Activated naive CD8-positive, alpha-beta T cell treated with anti-CD3 and anti-CD28 coated beads for 36 hours (primary cell): Measurements from ENCODE around the gene RAB11A. TPM values are rescaled to one million over a fixed set of nuclear protein-coding genes. Genes with fewer than 3 reads are reported as not detected.
"Not testable (repeated sequence)": the region's sequence is repeated elsewhere in the genome, so short reads cannot be mapped to it uniquely, and the experiment has no call there.

Source experiments
- DNase-seq: peaks from one replicate; pipeline ENCODE4 v3.0.0; 2021
- H3K27ac Mint-ChIP-seq: one replicate; pipeline ENCODE4 v1.8.0; 2022; ENCODE audit warnings: mild to moderate bottlenecking, moderate library complexity, mixed read lengths
- H3K27me3 Mint-ChIP-seq: one replicate; pipeline ENCODE4 v1.8.0; 2022; ENCODE audit warnings: mild to moderate bottlenecking, mixed read lengths
- H3K36me3 Mint-ChIP-seq: one replicate; pipeline ENCODE4 v1.8.0; 2021; ENCODE audit warnings: mild to moderate bottlenecking, mixed read lengths
- H3K4me1 Mint-ChIP-seq: one replicate; pipeline ENCODE4 v1.8.0; 2021; ENCODE audit warnings: mixed read lengths
- H3K4me3 Mint-ChIP-seq: one replicate; pipeline ENCODE4 v1.8.0; 2022; ENCODE audit warnings: mild to moderate bottlenecking, moderate library complexity, mixed read lengths
- H3K9me3 Mint-ChIP-seq: one replicate; pipeline ENCODE4 v1.8.0; 2022; ENCODE audit warnings: mixed read lengths
- total RNA-seq, 2 experiments: library from RNA; stranded (reverse); gene quantifications; one replicate each; pipeline ENCODE4 v1.2.3, GENCODE V29; 2021

RAB11A gene
- total RNA-seq, 2 experiments from 2014 or later: 129 to 130 TPM

GRCh38 chr15:65868546-65869125 lies 655 bp upstream of the RAB11A start:
- Mint-ChIP-seq H3K4me3 (peak overlapping the region; percentile 97), H3K4me1 (peaks cover 24% of the 10 kb centered on the region), H3K27me3 (peaks cover 7% of the 10 kb centered on the region), H3K27ac (peak overlapping the region; percentile 95), H3K9me3 (no peaks in the 10 kb centered on the region), H3K36me3 (peaks cover 8% of the 10 kb centered on the region)
- no peak for DNase-seq

GRCh38 chr15:65869954-65870871 lies 922 bp downstream of the RAB11A start:
- DNase-seq: peak; percentile 15
- Mint-ChIP-seq H3K36me3 (peaks cover 8% of the 10 kb centered on the region), H3K9me3 (no peaks in the 10 kb centered on the region), H3K4me3 (peak overlapping the region; percentile 97), H3K4me1 (peaks cover 25% of the 10 kb centered on the region), H3K27me3 (peaks cover 7% of the 10 kb centered on the region), H3K27ac (peak overlapping the region; percentile 95)

GRCh38 chr15:65870889-65871533 lies 1.7 kb downstream of the RAB11A start:
- Mint-ChIP-seq H3K36me3 (peaks cover 11% of the 10 kb centered on the region), H3K4me3 (peak overlapping the region; percentile 97), H3K27ac (peak overlapping the region; percentile 95), H3K27me3 (peaks cover 7% of the 10 kb centered on the region), H3K9me3 (no peaks in the 10 kb centered on the region), H3K4me1 (peaks cover 31% of the 10 kb centered on the region)
- DNase-seq: no peak

GRCh38 chr15:65871886-65872285 lies 2.6 kb downstream of the RAB11A start:
- H3K9me3 Mint-ChIP-seq, H3K27ac Mint-ChIP-seq, H3K4me3 Mint-ChIP-seq, H3K27me3 Mint-ChIP-seq, DNase-seq: not testable (repeated sequence)
- Mint-ChIP-seq H3K4me1 (peaks cover 31% of the 10 kb centered on the region), H3K36me3 (peaks cover 11% of the 10 kb centered on the region)

- H3K4me3 Mint-ChIP-seq, H3K27me3 Mint-ChIP-seq, H3K9me3 Mint-ChIP-seq, DNase-seq, H3K27ac Mint-ChIP-seq: not testable (repeated sequence)
- Mint-ChIP-seq H3K36me3 (peaks cover 14% of the 10 kb centered on the region), H3K4me1 (peaks cover 31% of the 10 kb centered on the region)
Observed at GRCh38 chr15:65872596-65872995, 3.3 kb downstream of the RAB11A start.

DNA sequence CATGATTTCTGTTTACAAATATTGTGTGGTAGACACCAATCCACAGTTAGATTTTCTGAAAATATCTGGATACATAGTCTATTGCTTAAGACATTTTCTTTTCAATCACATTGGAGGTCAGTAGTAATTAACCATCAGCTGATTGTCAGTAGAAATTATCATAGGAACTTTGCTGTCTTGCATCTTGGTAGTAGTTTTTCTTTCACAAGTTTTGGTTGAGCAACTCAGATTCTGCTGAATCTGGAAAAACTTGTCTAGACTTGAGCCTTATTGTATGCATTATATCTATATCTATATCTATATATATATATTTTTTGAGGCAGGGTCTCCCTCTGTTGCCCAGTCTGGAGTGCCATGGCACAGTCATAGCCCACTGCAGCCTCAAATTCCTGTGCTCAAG lies 4.0 kb downstream of the RAB11A start:
- peaks cover 17% of the 10 kb centered on the region for H3K36me3 Mint-ChIP-seq
- peaks cover 34% of the 10 kb centered on the region for H3K4me1 Mint-ChIP-seq
- H3K27ac Mint-ChIP-seq: no peak overlapping the region
- no peak for DNase-seq
- no peak overlapping the region for H3K4me3 Mint-ChIP-seq
- H3K27me3 Mint-ChIP-seq: peaks cover 7% of the 10 kb centered on the region
- H3K9me3 Mint-ChIP-seq: no peaks in the 10 kb centered on the region

- H3K4me3 Mint-ChIP-seq: no peak overlapping the region
- H3K9me3 Mint-ChIP-seq: no peaks in the 10 kb centered on the region
- H3K4me1 Mint-ChIP-seq: peaks cover 25% of the 10 kb centered on the region
- peaks cover 14% of the 10 kb centered on the region for H3K36me3 Mint-ChIP-seq
- no peak for DNase-seq
- H3K27ac Mint-ChIP-seq: no peak overlapping the region
- H3K27me3 Mint-ChIP-seq: no peaks in the 10 kb centered on the region
Observed at GRCh38 chr15:65875458-65875857, 6.2 kb downstream of the RAB11A start.

- no peak overlapping the region for H3K27ac Mint-ChIP-seq
Observed at GRCh38 chr15:65877749-65878148, 8.5 kb downstream of the RAB11A start.

DNA sequence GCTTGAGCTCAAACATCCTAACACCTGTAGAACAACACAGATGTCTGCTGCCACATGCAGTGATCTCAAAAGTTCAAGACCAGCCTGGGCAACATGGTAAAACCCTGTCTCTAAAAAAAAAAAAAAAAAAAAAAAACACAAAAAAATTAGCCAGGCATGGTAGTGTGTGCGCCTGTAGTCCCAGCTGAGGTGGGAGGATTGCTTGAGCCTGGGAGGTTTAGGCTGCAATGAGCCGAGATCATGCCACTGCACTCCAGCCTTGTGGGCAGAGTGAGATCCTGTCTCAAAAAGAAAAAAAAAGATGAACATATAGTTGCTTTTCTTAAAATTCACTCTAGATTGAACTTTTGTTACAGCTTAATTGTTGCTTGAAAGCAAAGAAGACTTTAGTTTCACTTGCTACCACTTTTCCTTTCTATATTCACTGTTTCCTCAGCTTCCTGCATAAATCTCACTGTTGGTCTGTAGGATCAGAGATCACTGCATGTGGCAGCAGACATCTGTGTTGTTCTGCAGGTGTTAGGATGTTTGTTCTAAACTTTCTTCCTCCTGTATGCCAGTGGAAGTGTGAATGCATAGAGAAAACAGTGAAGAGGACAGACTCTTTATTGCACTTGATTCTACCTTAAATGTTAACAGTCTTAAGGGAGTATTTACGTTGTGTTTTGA lies 12.6 kb downstream of the RAB11A start:
- Mint-ChIP-seq H3K36me3 (peaks cover 35% of the 10 kb centered on the region), H3K4me1 (peaks cover 50% of the 10 kb centered on the region)
- DNase-seq: no peak

More at GRCh38 chr15:65877749-65878148, 8.5 kb downstream of the RAB11A start:
- H3K36me3 Mint-ChIP-seq: peaks cover 22% of the 10 kb centered on the region
- peaks cover 29% of the 10 kb centered on the region for H3K4me1 Mint-ChIP-seq
- no peak overlapping the region for H3K4me3 Mint-ChIP-seq
- H3K9me3 Mint-ChIP-seq: no peaks in the 10 kb centered on the region
- DNase-seq: no peak
- H3K27me3 Mint-ChIP-seq: no peaks in the 10 kb centered on the region

DNA sequence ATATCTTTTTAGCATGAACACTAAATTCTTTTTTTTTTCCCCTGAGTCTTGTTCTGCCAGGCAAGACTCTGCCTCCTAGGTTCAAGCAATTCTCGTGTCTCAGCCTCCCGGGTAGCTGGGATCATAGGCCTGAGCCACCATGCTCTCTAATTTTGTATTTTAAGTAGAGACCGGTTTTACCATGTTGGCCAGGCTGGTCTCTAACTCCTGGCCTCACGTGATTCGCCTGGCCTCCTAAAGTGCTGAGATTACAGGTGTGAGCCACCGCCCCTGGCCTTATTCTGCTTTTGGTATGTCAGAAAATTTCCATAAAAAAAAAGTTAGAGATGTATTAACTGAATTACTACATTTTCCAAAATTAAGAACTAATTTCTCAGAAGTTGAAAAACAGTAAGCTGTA lies 14.3 kb downstream of the RAB11A start:
- Mint-ChIP-seq H3K27me3 (no peaks in the 10 kb centered on the region), H3K9me3 (no peaks in the 10 kb centered on the region), H3K36me3 (peaks cover 38% of the 10 kb centered on the region), H3K27ac (peak overlapping the region; percentile 20), H3K4me3 (no peak overlapping the region), H3K4me1 (peaks cover 63% of the 10 kb centered on the region)
- DNase-seq: no peak

More for the DNA sequence above, 12.6 kb downstream of the RAB11A start:
- no peaks in the 10 kb centered on the region for H3K9me3 Mint-ChIP-seq
- no peaks in the 10 kb centered on the region for H3K27me3 Mint-ChIP-seq
- peak overlapping the region; percentile 66 for H3K27ac Mint-ChIP-seq
- H3K4me3 Mint-ChIP-seq: no peak overlapping the region

DNA sequence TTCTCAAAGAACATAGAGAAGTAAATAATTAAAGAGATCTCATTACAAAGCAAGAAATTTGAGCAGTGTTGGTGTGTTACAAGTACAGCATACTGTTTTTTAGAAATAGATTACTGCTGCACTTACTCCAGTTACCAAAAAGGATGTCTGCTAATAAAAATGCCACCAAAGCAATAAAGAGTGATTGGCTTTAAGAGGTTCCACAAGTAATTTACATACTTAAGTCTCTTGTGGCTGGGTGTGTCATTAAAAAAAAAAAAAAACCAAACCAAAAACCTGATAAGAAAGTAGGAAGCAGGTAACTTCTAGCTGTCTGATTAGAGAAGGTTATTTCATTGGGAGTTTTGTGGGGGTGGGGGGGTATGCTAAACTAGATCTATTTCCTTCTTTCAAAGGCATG lies 15.2 kb downstream of the RAB11A start:
- Mint-ChIP-seq H3K9me3 (no peaks in the 10 kb centered on the region), H3K27ac (no peak overlapping the region), H3K36me3 (peaks cover 42% of the 10 kb centered on the region), H3K4me3 (no peak overlapping the region), H3K27me3 (no peaks in the 10 kb centered on the region), H3K4me1 (peaks cover 70% of the 10 kb centered on the region)
- DNase-seq: no peak

- no peak for DNase-seq
- peaks cover 71% of the 10 kb centered on the region for H3K4me1 Mint-ChIP-seq
- H3K4me3 Mint-ChIP-seq: no peak overlapping the region
- H3K27ac Mint-ChIP-seq: no peak overlapping the region
- no peaks in the 10 kb centered on the region for H3K27me3 Mint-ChIP-seq
- H3K36me3 Mint-ChIP-seq: peaks cover 47% of the 10 kb centered on the region
- H3K9me3 Mint-ChIP-seq: no peaks in the 10 kb centered on the region
Observed at GRCh38 chr15:65885668-65886218, 16.5 kb downstream of the RAB11A start.

- Mint-ChIP-seq H3K36me3 (peaks cover 52% of the 10 kb centered on the region), H3K4me1 (peaks cover 66% of the 10 kb centered on the region), H3K9me3 (no peaks in the 10 kb centered on the region), H3K4me3 (no peak overlapping the region), H3K27ac (peak overlapping the region; percentile 88), H3K27me3 (no peaks in the 10 kb centered on the region)
- peak; percentile 54 for DNase-seq
Observed at GRCh38 chr15:65887565-65887964, 18.3 kb downstream of the RAB11A start.

GRCh38 chr15:65888981-65889380 lies 19.7 kb downstream of the RAB11A start:
- Mint-ChIP-seq H3K36me3 (peaks cover 46% of the 10 kb centered on the region), H3K4me1 (peaks cover 60% of the 10 kb centered on the region), H3K9me3 (no peaks in the 10 kb centered on the region), H3K27ac (peak overlapping the region; percentile 88), H3K27me3 (no peaks in the 10 kb centered on the region), H3K4me3 (no peak overlapping the region)
- DNase-seq: no peak
